K562 (cell line): ENCODE data around the gene PSD4. TPM values are rescaled to one million over a fixed set of nuclear protein-coding genes. Genes with fewer than 3 reads are reported as not detected.

Experiments used
- ATAC-seq: fragments of 200-7000 bp; cut with Tn5 transposase; 3 replicates; pipeline ENCODE4 v1.9.1; 2020; ENCODE audit warnings: moderate library complexity
- BruUV-seq: library from RNA; stranded (reverse); fragments of 400-500 nt; replicated peaks from 2 replicates; lab custom pipeline; 2021; lab: Mats Ljungman, UMichigan
- CTCF ChIA-PET: fragments of 300-600 bp; formaldehyde crosslinking; extraction: SDS; loops from one replicate; lab custom pipeline; 2021; ENCODE audit warnings: low intra/inter-chr PET ratio; lab: Yijun Ruan, JAX
- POLR2A ChIA-PET: fragments of 300-600, 350-650 bp; sonication (Branson Sonifier 250); formaldehyde crosslinking; extraction: SDS; loops from one replicate; lab custom pipeline; 2021; ENCODE audit warnings: antibody characterized with exemption, inconsistent platforms; lab: Yijun Ruan, JAX
- DNase-seq, 4 experiments: peaks; one replicate each; pipeline versions ENCODE4 v3.0.0 to v3.0.0-alpha.2; 2011 to 2018; ENCODE audit warnings: low spot score in 3 of 4, mixed read lengths in 3 of 4; ENCODE audit errors: extremely low read depth in 1 of 4
- FAIRE-seq: peaks from 2 replicates; lab custom pipeline; 2011; peaks lifted over from hg19 to GRCh38; lab: Jason Lieb, UNC
- H2AFZ ChIP-seq: 2 replicates; pipeline ENCODE4 v1.6.0; 2011; ENCODE audit warnings: low read depth, low read length, control low read depth, inconsistent platforms
- H3K27ac ChIP-seq: fragments of 200-600 bp; 3 replicates; pipeline ENCODE4 v1.8.0; 2011; ENCODE audit warnings: low read depth, mild to moderate bottlenecking, control low read depth, inconsistent platforms, low read length, moderate library complexity, mixed read lengths; ENCODE audit errors: extremely low read depth
- H3K27me3 ChIP-seq, 2 experiments: fragments of 300-600 bp in 1 of 2; 2 replicates in 1 of 2; 3 replicates in 1 of 2; pipeline versions ENCODE4 v1.6.0 to v1.8.0; 2011; ENCODE audit warnings: inconsistent platforms in 2 of 2, low read length in 2 of 2, mild to moderate bottlenecking in 1 of 2, mixed read lengths in 1 of 2, moderate library complexity in 1 of 2; ENCODE audit not compliant: control insufficient read depth in 2 of 2, insufficient read depth in 2 of 2
- H3K36me3 ChIP-seq: fragments of 300-600 bp; 3 replicates; pipeline ENCODE4 v1.8.0; 2011; ENCODE audit warnings: mild to moderate bottlenecking, low read length, inconsistent platforms; ENCODE audit not compliant: control insufficient read depth, insufficient read depth
- H3K4me1 ChIP-seq, 2 experiments: fragments of 200-600 bp in 1 of 2; replicated peaks in 1 of 2; 2 replicates in 1 of 2; 3 replicates in 1 of 2; pipeline versions ENCODE4 v1.5.1 to v1.8.0; 2011; ENCODE audit warnings: inconsistent platforms in 2 of 2, low read length in 2 of 2, mild to moderate bottlenecking in 1 of 2, mixed read lengths in 1 of 2, moderate library complexity in 1 of 2; ENCODE audit not compliant: control insufficient read depth in 2 of 2, insufficient read depth in 2 of 2
- H3K4me2 ChIP-seq: 2 replicates; pipeline ENCODE4 v1.6.1; 2011; ENCODE audit warnings: low read length, control low read depth, inconsistent platforms, mixed read lengths; ENCODE audit not compliant: insufficient read depth
- H3K4me3 ChIP-seq: fragments of 200-600 bp; sonication (generic), shearing (Covaris generic); 2 replicates; pipeline ENCODE4 v1.5.1; 2016; ENCODE audit warnings: control low read depth, inconsistent platforms
- H3K79me2 ChIP-seq: fragments of 200-600 bp; 3 replicates; pipeline ENCODE4 v1.8.0; 2011; ENCODE audit warnings: low read length, inconsistent platforms; ENCODE audit not compliant: control insufficient read depth, insufficient read depth
- H3K9ac ChIP-seq, 2 experiments: 2 replicates each; pipeline versions ENCODE4 v1.6.0 to v1.6.1; 2011; ENCODE audit warnings: low read depth in 2 of 2, low read length in 2 of 2, control low read depth in 1 of 2, inconsistent platforms in 1 of 2, mild to moderate bottlenecking in 1 of 2, mixed read lengths in 1 of 2; ENCODE audit not compliant: insufficient read depth in 1 of 2
- H3K9me1 ChIP-seq: one replicate; pipeline ENCODE4 v1.6.0; 2011; ENCODE audit warnings: inconsistent platforms, mild to moderate bottlenecking, low read length, moderate library complexity; ENCODE audit not compliant: control insufficient read depth, insufficient read depth
- H3K9me3 ChIP-seq: replicated peaks from 2 replicates; pipeline ENCODE4 v1.5.1; 2011; ENCODE audit warnings: low read depth, low read length, inconsistent platforms; ENCODE audit not compliant: control insufficient read depth, insufficient read depth
- H4K20me1 ChIP-seq: replicated peaks from 2 replicates; pipeline ENCODE4 v1.6.1; 2011; ENCODE audit warnings: low read length, inconsistent platforms, mixed read lengths; ENCODE audit not compliant: control insufficient read depth, insufficient read depth
- CBX3 ChIP-seq, 2 experiments: IDR thresholded peaks; 1 replicate in 1 of 2; 2 replicates in 1 of 2; pipeline ENCODE4 v1.6.1; 2012; ENCODE audit warnings: inconsistent platforms in 2 of 2, low read length in 2 of 2, borderline replicate concordance in 1 of 2, control low read depth in 1 of 2
- CLOCK ChIP-seq: fragments of 250-450 bp; sonication (Bioruptor Pico); IDR thresholded peaks from 2 replicates; pipeline ENCODE4 v1.4.0; 2020; ENCODE audit warnings: mild to moderate bottlenecking, moderate library complexity, borderline replicate concordance
- E2F8 ChIP-seq: fragments of 450-650 bp; IDR thresholded peaks from 2 replicates; pipeline ENCODE4 v1.7.1; 2018; ENCODE audit warnings: mild to moderate bottlenecking, low read depth; ENCODE audit not compliant: partially characterized antibody
- HDAC6 ChIP-seq: IDR thresholded peaks from 2 replicates; pipeline ENCODE4 v1.6.1; 2012; ENCODE audit warnings: low read depth, mild to moderate bottlenecking, control low read depth, inconsistent platforms, low read length, moderate library complexity
- L3MBTL2 ChIP-seq: fragments of 450-650 bp; IDR thresholded peaks from 2 replicates; pipeline ENCODE4 v1.6.1; 2016; ENCODE audit warnings: mild to moderate bottlenecking, moderate library complexity
- MEF2A ChIP-seq: IDR thresholded peaks from 2 replicates; pipeline ENCODE4 v1.6.1; 2011; ENCODE audit warnings: low read depth, mild to moderate bottlenecking, low read length, moderate library complexity; ENCODE audit not compliant: control insufficient read depth
- NFIC ChIP-seq: fragments of 450-650 bp; IDR thresholded peaks from 2 replicates; pipeline ENCODE4 v1.6.1; 2017; ENCODE audit warnings: mild to moderate bottlenecking, inconsistent platforms
- ZNF561 ChIP-seq: fragments of 450-650 bp; formaldehyde crosslinking; conservative IDR thresholded peaks from 2 replicates; pipeline ENCODE4 v1.4.0; 2020; ENCODE audit warnings: mild to moderate bottlenecking, moderate library complexity
- ZNF707 ChIP-seq: fragments of 250-450 bp; sonication (Bioruptor Pico); conservative IDR thresholded peaks from 2 replicates; pipeline ENCODE4 v1.8.0; 2022; ENCODE audit warnings: inconsistent platforms, mild to moderate bottlenecking, moderate library complexity
- ZNF75A ChIP-seq: fragments of 450-650 bp; formaldehyde crosslinking; IDR thresholded peaks from 2 replicates; pipeline ENCODE4 v1.4.0; 2020; ENCODE audit warnings: mild to moderate bottlenecking
- WGBS: fragments of 100-300 bp; shearing (Covaris generic); methylation state at CpG from one replicate; pipeline ENCODE4 v1.1.6; 2016; ENCODE audit warnings: low coverage, mixed read lengths; ENCODE audit not compliant: insufficient coverage; ENCODE audit errors: missing lambda C conversion rate; 5-methylcytosine and 5-hydroxymethylcytosine counted together
- in situ Hi-C: fragments of 300-500 bp; cut with MboI; formaldehyde crosslinking; loops from 4 replicates; pipeline ENCODE4 v1.15.0; 2018; ENCODE audit warnings: inconsistent platforms, mixed read lengths
- intact Hi-C: fragments of 100-400 bp; cut with micrococcal nuclease; formaldehyde crosslinking; loops from 2 replicates; pipeline ENCODE4 v1.14.2; 2022
- polyA plus RNA-seq, 8 experiments: library from polyadenylated mRNA; depleted of rRNA in 4 of 8; stranded (reverse) in 5 of 8; unstranded in 3 of 8; fragments of >200 nt; fragmentation: Nextera tagmentation in 2 of 8; fragmentation: Illumina TruSeq in 1 of 8; extraction: Ambion mirVana in 2 of 8; extraction: Trizol in 1 of 8; gene quantifications; 2 replicates each; pipeline versions ENCODE4 v1.2.1 to v1.2.3, GENCODE V29; 2011 to 2014; ENCODE audit warnings: inconsistent platforms in 1 of 8, missing spikeins in 1 of 8
- total RNA-seq, 7 experiments: library from RNA; depleted of rRNA in 6 of 7; stranded (reverse); fragments of >200 nt in 6 of 7; fragmentation: Illumina TruSeq in 2 of 7; extraction: Trizol in 2 of 7; gene quantifications; 2 replicates each; pipeline versions ENCODE4 v1.2.1 to v1.2.3, GENCODE V29; 2011 to 2021; ENCODE audit warnings: low replicate concordance in 1 of 7

The PSD4 gene
- total and polyA plus RNA-seq, 9 of the 15 experiments (the other 6 are each of a cell fraction or from before 2014, with no cell fraction given): 0.46 to 54.0 (median 20.8) TPM

GRCh38 chr2:113240915-113241911 is 67.4 kb downstream of the PSD4 start:
- intact Hi-C loops (no loop called here), in situ Hi-C loops (no loop called here)
- Histone ChIP-seq H3K4me3 (no peak overlapping the region), H3K27me3 (no peaks in the 10 kb centered on the region), H3K9me1 (peaks cover 6% of the 10 kb centered on the region), H3K9ac (0 out of 4 replicates have a peak overlapping the region, but pooled peaks of 1 of the 2 experiments have one; percentile 17), H3K79me2 (peaks cover 15% of the 10 kb centered on the region), H2AFZ (no peak overlapping the region), H3K4me2 (peak overlapping the region; percentile 34; the same call in 1 of the 2 replicates), H3K9me3 (no peaks in the 10 kb centered on the region), H3K36me3 (peaks cover 35% of the 10 kb centered on the region), H4K20me1 (peaks cover 7% of the 10 kb centered on the region; the same call in 1 of the 2 replicates), H3K4me1 (peaks cover 24 to 30% of the 10 kb centered on the region in 2 experiments), H3K27ac (peak overlapping the region; percentile 45; the same call in 1 of the 3 replicates)
- no TSS peak for BruUV-seq
- ATAC-seq: peak; percentile 72
- 68% methylated on average over 18 of the region's 18 CpGs for WGBS
- peak; percentile 93 for FAIRE-seq
- CTCF ChIA-PET: no interaction called here
- peak; percentile 43 to 71 (median 60) for DNase-seq
- POLR2A ChIA-PET: interaction anchor here (0.6 to 1.1 kb wide), 4 partner anchors 11 to 41 kb away, joined by 3 read pairs; no protein-coding TSS in a partner anchor
- no peak for TF ChIP-seq ZNF707 (CRISPR knock-in tag)
- no peak for TF ChIP-seq ZNF561
- no peak for TF ChIP-seq CLOCK (CRISPR knock-in tag)
- no peak for TF ChIP-seq HDAC6
- TF ChIP-seq MEF2A: no peak
- no peak for TF ChIP-seq L3MBTL2
- TF ChIP-seq CBX3 (IDR thresholded peaks at IDR 0.05; ENCODE audit: borderline replicate concordance in 1 of 2, low read length in 2 of 2): peak in 1 of 2 experiments; percentile 8; a peak in 1 of 3 replicates
- peak; percentile 16; the same call in 1 of the 2 replicates for TF ChIP-seq NFIC
- no peak for TF ChIP-seq ZNF75A (CRISPR knock-in tag)
- TF ChIP-seq E2F8: no peak
